H9 (cell line): ENCODE measurements around the gene BRD9. TPM values are rescaled to one million over a fixed set of nuclear protein-coding genes. Genes with fewer than 3 reads are reported as not detected.

Experiments used
- DNase-seq: peaks from one replicate; pipeline ENCODE4 v3.0.0-alpha.2; 2017
- H2AFZ ChIP-seq: one replicate; pipeline ENCODE4 v1.6.1; 2013; ENCODE audit warnings: mild to moderate bottlenecking, low read length, control low read depth, moderate library complexity
- H2AK5ac ChIP-seq: 2 replicates; pipeline ENCODE4 v1.6.1; 2013; ENCODE audit warnings: low read length, control low read depth, mixed read lengths; ENCODE audit not compliant: insufficient read length
- H2BK120ac ChIP-seq: one replicate; pipeline ENCODE4 v1.6.1; 2013; ENCODE audit warnings: low read depth, mild to moderate bottlenecking, low read length, control low read depth, inconsistent platforms; ENCODE audit not compliant: poor library complexity, severe bottlenecking
- H2BK12ac ChIP-seq: 2 replicates; pipeline ENCODE4 v1.6.1; 2013; ENCODE audit warnings: low read length, control low read depth, mixed read lengths, low read depth; ENCODE audit not compliant: insufficient read length
- H2BK15ac ChIP-seq: 2 replicates; pipeline ENCODE4 v1.6.1; 2013; ENCODE audit warnings: low read depth, low read length, control low read depth
- H2BK20ac ChIP-seq: one replicate; pipeline ENCODE4 v1.6.1; 2013; ENCODE audit warnings: low read depth, mild to moderate bottlenecking, low read length, control low read depth, inconsistent platforms; ENCODE audit not compliant: poor library complexity, severe bottlenecking
- H2BK5ac ChIP-seq: 2 replicates; pipeline ENCODE4 v1.6.1; 2013; ENCODE audit warnings: low read length, control low read depth, mixed read lengths; ENCODE audit not compliant: insufficient read length
- H3K14ac ChIP-seq: 2 replicates; pipeline ENCODE4 v1.6.1; 2013; ENCODE audit warnings: low read length, control low read depth; ENCODE audit not compliant: insufficient read depth
- H3K18ac ChIP-seq: 2 replicates; pipeline ENCODE4 v1.6.1; 2013; ENCODE audit warnings: low read depth, mild to moderate bottlenecking, mixed read lengths, low read length, control low read depth; ENCODE audit not compliant: insufficient read length
- H3K23ac ChIP-seq: 2 replicates; pipeline ENCODE4 v1.6.1; 2013; ENCODE audit warnings: low read length, control low read depth, mixed read lengths, low read depth; ENCODE audit not compliant: insufficient read length
- H3K23me2 ChIP-seq: 2 replicates; pipeline ENCODE4 v1.6.1; 2013; ENCODE audit warnings: low read depth, mild to moderate bottlenecking, mixed read lengths, low read length, control low read depth; ENCODE audit not compliant: insufficient read length, poor library complexity, severe bottlenecking
- H3K27ac ChIP-seq: 2 replicates; pipeline ENCODE4 v1.5.1; 2013; ENCODE audit warnings: low read length, control low read depth, mixed read lengths, low read depth; ENCODE audit not compliant: insufficient read length
- H3K27me3 ChIP-seq: 2 replicates; pipeline ENCODE4 v1.6.1; 2013; ENCODE audit warnings: low read length, control low read depth, inconsistent platforms; ENCODE audit not compliant: insufficient read depth
- H3K4ac ChIP-seq: 2 replicates; pipeline ENCODE4 v1.6.1; 2013; ENCODE audit warnings: low read depth, mild to moderate bottlenecking, control low read depth, inconsistent platforms, low read length, moderate library complexity
- H3K4me1 ChIP-seq: 2 replicates; pipeline ENCODE4 v1.6.1; 2013; ENCODE audit warnings: low read length, control low read depth, inconsistent platforms; ENCODE audit not compliant: insufficient read depth
- H3K4me2 ChIP-seq: 2 replicates; pipeline ENCODE4 v1.6.1; 2013; ENCODE audit warnings: low read length, control low read depth, mixed read lengths; ENCODE audit not compliant: insufficient read length, insufficient read depth
- H3K56ac ChIP-seq: 2 replicates; pipeline ENCODE4 v1.6.1; 2013; ENCODE audit warnings: low read depth, mild to moderate bottlenecking, mixed read lengths, low read length, control low read depth; ENCODE audit not compliant: insufficient read length
- H3K79me1 ChIP-seq: 2 replicates; pipeline ENCODE4 v1.6.1; 2013; ENCODE audit warnings: low read depth, mild to moderate bottlenecking, moderate library complexity, low read length, control low read depth, inconsistent platforms; ENCODE audit not compliant: insufficient read depth, poor library complexity, severe bottlenecking
- H3K79me2 ChIP-seq: 2 replicates; pipeline ENCODE4 v1.6.1; 2013; ENCODE audit warnings: low read length, control low read depth, inconsistent platforms; ENCODE audit not compliant: insufficient read depth
- H3K9ac ChIP-seq: 2 replicates; pipeline ENCODE4 v1.6.1; 2013; ENCODE audit warnings: low read length, control low read depth, mixed read lengths; ENCODE audit not compliant: insufficient read length; ENCODE audit errors: extremely low read depth
- H3K9me3 ChIP-seq: one replicate; pipeline ENCODE4 v1.6.1; 2013; ENCODE audit warnings: low read depth, low read length, inconsistent platforms; ENCODE audit not compliant: control insufficient read depth
- H3T11ph ChIP-seq: one replicate; pipeline ENCODE4 v1.6.1; 2013; ENCODE audit warnings: mild to moderate bottlenecking, low read length, control low read depth, inconsistent platforms
- H4K20me1 ChIP-seq: one replicate; pipeline ENCODE4 v1.6.1; 2013; ENCODE audit not compliant: control insufficient read depth, insufficient read length, insufficient read depth
- H4K5ac ChIP-seq: 2 replicates; pipeline ENCODE4 v1.6.1; 2013; ENCODE audit warnings: low read depth, mild to moderate bottlenecking, mixed read lengths, low read length, control low read depth; ENCODE audit not compliant: insufficient read length
- H4K8ac ChIP-seq: replicated peaks from 2 replicates; pipeline ENCODE4 v1.6.1; 2013; ENCODE audit warnings: low read length, control low read depth, mixed read lengths, low read depth; ENCODE audit not compliant: insufficient read length
- H4K91ac ChIP-seq: 2 replicates; pipeline ENCODE4 v1.6.1; 2013; ENCODE audit warnings: low read depth, mild to moderate bottlenecking, moderate library complexity, mixed read lengths, low read length, control low read depth; ENCODE audit not compliant: insufficient read length
- H3K27ac Mint-ChIP-seq, 3 experiments: 2 replicates in 2 of 3; 3 replicates in 1 of 3; pipeline ENCODE4 v1.8.0; 2020 to 2021; ENCODE audit warnings: mixed read lengths in 3 of 3, mild to moderate bottlenecking in 1 of 3, moderate library complexity in 1 of 3
- H3K27me3 Mint-ChIP-seq: 2 replicates; pipeline ENCODE4 v1.8.0; 2021; ENCODE audit warnings: low read depth, mild to moderate bottlenecking, moderate library complexity, mixed read lengths
- H3K36me3 Mint-ChIP-seq, 3 experiments: 2 replicates in 2 of 3; 3 replicates in 1 of 3; pipeline ENCODE4 v1.8.0; 2020 to 2021; ENCODE audit warnings: low read depth in 3 of 3, mixed read lengths in 3 of 3; ENCODE audit not compliant: insufficient read depth in 1 of 3
- H3K4me1 Mint-ChIP-seq, 2 experiments: 2 replicates each; pipeline ENCODE4 v1.8.0; 2020; ENCODE audit warnings: mixed read lengths in 2 of 2
- H3K4me3 Mint-ChIP-seq, 2 experiments: 2 replicates in 1 of 2; 3 replicates in 1 of 2; pipeline ENCODE4 v1.8.0; 2020 to 2021; ENCODE audit warnings: mild to moderate bottlenecking in 2 of 2, mixed read lengths in 2 of 2, moderate library complexity in 1 of 2
- H3K9me3 Mint-ChIP-seq, 2 experiments: 2 replicates in 1 of 2; 3 replicates in 1 of 2; pipeline ENCODE4 v1.8.0; 2020; ENCODE audit warnings: mild to moderate bottlenecking in 2 of 2, mixed read lengths in 2 of 2, moderate library complexity in 1 of 2
- WGBS: extraction: QIAGEN DNeasy Blood & Tissue Kit; methylation state at CpG from one replicate; pipeline ENCODE4 v1.1.7; 2013; ENCODE audit warnings: missing lambda C conversion rate, low lambda C conversion rate, mixed read lengths; ENCODE audit not compliant: insufficient read length; ENCODE audit errors: extremely low coverage; 5-methylcytosine and 5-hydroxymethylcytosine counted together
- total RNA-seq: library from RNA; stranded (reverse); gene quantifications from 2 replicates; pipeline ENCODE4 v1.2.1, GENCODE V29; 2021
- TF ChIP-seq, protein P1 (sequence below): fragments of 200-600 bp; sonication (generic); conservative IDR thresholded peaks from 3 replicates; pipeline ENCODE4 v1.8.0; 2021; ENCODE audit warnings: antibody characterized with exemption, mild to moderate bottlenecking

Gene BRD9
- total RNA-seq, 1 experiment from 2014 or later = 70.5 TPM

DNA sequence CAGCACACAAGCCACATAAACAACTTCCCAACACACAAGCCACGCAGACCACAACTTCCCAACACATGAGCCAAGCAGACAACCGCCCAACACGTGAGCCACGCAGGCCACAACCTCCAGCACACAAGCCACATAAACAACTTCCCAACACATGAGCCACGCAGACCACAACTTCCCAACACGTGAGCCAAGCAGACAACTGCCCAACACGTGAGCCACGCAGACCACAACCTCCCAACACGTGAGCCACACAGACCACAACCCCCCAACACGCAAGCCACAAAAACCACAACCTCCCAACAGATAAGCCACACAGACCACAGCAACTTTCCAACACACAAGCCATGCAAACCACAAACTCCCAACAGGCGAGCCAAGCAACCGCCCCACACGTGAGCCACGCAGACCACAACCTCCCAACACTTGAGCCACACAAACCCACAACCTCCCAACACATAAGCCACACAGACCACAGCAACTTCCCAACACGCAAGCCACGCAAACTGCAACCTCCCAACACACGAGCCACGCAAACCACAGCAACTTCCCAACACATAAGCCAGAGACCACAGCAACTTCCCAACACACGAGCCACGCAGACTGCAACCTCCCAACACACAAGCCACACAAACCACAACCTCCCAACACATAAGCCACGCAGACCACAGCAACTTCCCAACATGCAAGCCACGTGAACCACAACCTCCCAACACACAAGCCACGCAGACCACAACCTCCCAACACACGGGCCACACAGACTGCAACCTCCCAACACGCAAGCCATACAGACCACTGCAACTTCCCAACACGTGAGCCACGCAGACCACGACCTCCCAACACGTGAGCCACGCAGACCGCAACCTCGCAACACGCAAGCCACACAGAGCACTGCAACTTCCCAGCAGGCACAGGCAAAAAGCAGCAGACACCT lies 10.1 kb downstream of the BRD9 start:
- Histone ChIP-seq H2BK20ac (no peak overlapping the region), H2BK5ac (no peak overlapping the region), H3K56ac (no peak overlapping the region), H3T11ph (no peak overlapping the region), H3K18ac (no peak overlapping the region), H3K4me1 (no peaks in the 10 kb centered on the region), H2BK12ac (no peak overlapping the region), H2AK5ac (no peak overlapping the region), H2AFZ (no peak overlapping the region), H2BK120ac (no peak overlapping the region), H3K79me2 (peaks cover 21% of the 10 kb centered on the region; the same call in 1 of the 2 replicates), H4K8ac (no peak overlapping the region), H3K4ac (no peak overlapping the region), H3K14ac (no peak overlapping the region), H3K4me2 (no peak overlapping the region), H3K9ac (no peak overlapping the region), H3K27me3 (no peaks in the 10 kb centered on the region), H4K5ac (no peak overlapping the region), H3K23me2 (no peaks in the 10 kb centered on the region), H2BK15ac (no peak overlapping the region), H4K20me1 (peaks cover 5% of the 10 kb centered on the region), H3K9me3 (no peaks in the 10 kb centered on the region), H3K23ac (no peak overlapping the region), H3K79me1 (peaks cover 6% of the 10 kb centered on the region), H3K27ac (no peak overlapping the region), H4K91ac (no peak overlapping the region)
- H3K4me1 Mint-ChIP-seq = no peaks in the 10 kb centered on the region
- no peak overlapping the region for H3K4me3 Mint-ChIP-seq
- no peaks in the 10 kb centered on the region for H3K27me3 Mint-ChIP-seq
- H3K27ac Mint-ChIP-seq = no peak overlapping the region
- TF ChIP-seq, protein P1, sequence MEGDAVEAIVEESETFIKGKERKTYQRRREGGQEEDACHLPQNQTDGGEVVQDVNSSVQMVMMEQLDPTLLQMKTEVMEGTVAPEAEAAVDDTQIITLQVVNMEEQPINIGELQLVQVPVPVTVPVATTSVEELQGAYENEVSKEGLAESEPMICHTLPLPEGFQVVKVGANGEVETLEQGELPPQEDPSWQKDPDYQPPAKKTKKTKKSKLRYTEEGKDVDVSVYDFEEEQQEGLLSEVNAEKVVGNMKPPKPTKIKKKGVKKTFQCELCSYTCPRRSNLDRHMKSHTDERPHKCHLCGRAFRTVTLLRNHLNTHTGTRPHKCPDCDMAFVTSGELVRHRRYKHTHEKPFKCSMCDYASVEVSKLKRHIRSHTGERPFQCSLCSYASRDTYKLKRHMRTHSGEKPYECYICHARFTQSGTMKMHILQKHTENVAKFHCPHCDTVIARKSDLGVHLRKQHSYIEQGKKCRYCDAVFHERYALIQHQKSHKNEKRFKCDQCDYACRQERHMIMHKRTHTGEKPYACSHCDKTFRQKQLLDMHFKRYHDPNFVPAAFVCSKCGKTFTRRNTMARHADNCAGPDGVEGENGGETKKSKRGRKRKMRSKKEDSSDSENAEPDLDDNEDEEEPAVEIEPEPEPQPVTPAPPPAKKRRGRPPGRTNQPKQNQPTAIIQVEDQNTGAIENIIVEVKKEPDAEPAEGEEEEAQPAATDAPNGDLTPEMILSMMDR = no peak
- no peaks in the 10 kb centered on the region; a peak in 2 of 5 replicates for H3K9me3 Mint-ChIP-seq
- no CpG with 5 or more reads among the region's 33 CpGs for WGBS
- DNase-seq = no peak
- peaks cover 74 to 81% (median 78%) of the 10 kb centered on the region in 3 experiments for H3K36me3 Mint-ChIP-seq
